OCI-LY7 (cell line): ENCODE results near the gene CIB4. TPM values are rescaled to one million over a fixed set of nuclear protein-coding genes. Genes with fewer than 3 reads are reported as not detected.

Experiments
- BruUV-seq: library from RNA; stranded (reverse); fragments of 400-500 nt; replicated peaks from 2 replicates; lab custom pipeline; 2021; lab: Mats Ljungman, UMichigan
- CTCF ChIA-PET: fragments of 300-600 bp; sonication (Branson Sonifier 250); formaldehyde crosslinking; loops from one replicate; lab custom pipeline; 2022; ENCODE audit warnings: antibody characterized with exemption; ENCODE audit not compliant: unreplicated experiment; lab: Charles Lee
- POLR2A ChIA-PET: fragments of 300-600 bp; sonication (Branson Sonifier 250); formaldehyde crosslinking; loops from one replicate; lab custom pipeline; 2022; ENCODE audit warnings: antibody characterized with exemption; lab: Charles Lee
- DNase-seq: peaks from one replicate; pipeline ENCODE4 v3.0.0-alpha.2; 2015; ENCODE audit warnings: low spot score
- H2AFZ ChIP-seq: fragments of 200-600 bp; sonication (generic), shearing (Covaris generic); 2 replicates; pipeline ENCODE4 v1.6.1; 2014; ENCODE audit warnings: mild to moderate bottlenecking, antibody characterized with exemption, low read length, moderate library complexity
- H3K27ac ChIP-seq: fragments of 200-600 bp; sonication (generic); 2 replicates; pipeline ENCODE4 v1.5.1; 2014; ENCODE audit warnings: mixed run types, low read depth, mild to moderate bottlenecking, moderate library complexity, low read length, inconsistent platforms; ENCODE audit not compliant: poor library complexity, severe bottlenecking
- H3K36me3 ChIP-seq: fragments of 200-600 bp; sonication (generic); 2 replicates; pipeline ENCODE4 v1.6.1; 2014; ENCODE audit warnings: mild to moderate bottlenecking, antibody characterized with exemption, low read length, moderate library complexity, mixed read lengths; ENCODE audit not compliant: insufficient read depth
- H3K4me1 ChIP-seq: fragments of 200-600 bp; sonication (generic); 2 replicates; pipeline ENCODE4 v1.5.1; 2014; ENCODE audit warnings: mild to moderate bottlenecking, low read length; ENCODE audit not compliant: insufficient read depth, poor library complexity, severe bottlenecking
- H3K4me2 ChIP-seq: fragments of 200-600 bp; sonication (generic); 2 replicates; pipeline ENCODE4 v1.6.1; 2014; ENCODE audit warnings: mild to moderate bottlenecking, low read length
- H3K4me3 ChIP-seq: fragments of 200-600 bp; sonication (generic); 2 replicates; pipeline ENCODE4 v1.5.1; 2014; ENCODE audit warnings: mild to moderate bottlenecking, low read depth, low read length; ENCODE audit not compliant: poor library complexity, severe bottlenecking
- H3K79me2 ChIP-seq: fragments of 200-600 bp; sonication (generic); 2 replicates; pipeline ENCODE4 v1.6.1; 2016; ENCODE audit warnings: low read depth, mild to moderate bottlenecking, low read length, moderate library complexity, mixed read lengths; ENCODE audit not compliant: insufficient read depth
- H3K9me2 ChIP-seq: fragments of 200-600 bp; sonication (generic); 2 replicates; pipeline ENCODE4 v1.6.1; 2016; ENCODE audit warnings: mild to moderate bottlenecking, low read length, mixed read lengths; ENCODE audit not compliant: insufficient read depth
- H3K9me3 ChIP-seq: fragments of 200-600 bp; sonication (generic); 2 replicates; pipeline ENCODE4 v1.6.1; 2014; ENCODE audit warnings: mild to moderate bottlenecking, mixed run types, low read length, mixed read lengths
- H4K20me1 ChIP-seq: fragments of 200-600 bp; sonication (generic); 2 replicates; pipeline ENCODE4 v1.6.1; 2014; ENCODE audit warnings: mild to moderate bottlenecking, antibody characterized with exemption, low read length, moderate library complexity, mixed read lengths; ENCODE audit not compliant: insufficient read depth
- EZH2phosphoT487 ChIP-seq: fragments of 200-600 bp; sonication (generic); IDR thresholded peaks from 2 replicates; pipeline ENCODE4 v1.6.1; 2018; ENCODE audit warnings: low read depth, borderline replicate concordance, mild to moderate bottlenecking, mixed run types, antibody characterized with exemption, low read length, moderate library complexity, mixed read lengths
- intact Hi-C: fragments of 100-400 bp; cut with micrococcal nuclease; formaldehyde crosslinking; loops from one replicate; pipeline ENCODE4 v1.10.0; 2022; ENCODE audit not compliant: unreplicated experiment
- total RNA-seq, 2 experiments: library from RNA; depleted of rRNA in 1 of 2; stranded (reverse); fragments of >200 nt in 1 of 2; shearing (Covaris generic) in 1 of 2; gene quantifications; 2 replicates each; pipeline ENCODE4 v1.2.3, GENCODE V29; 2014 to 2022
- TF ChIP-seq, protein P1 (sequence below): fragments of 200-600 bp; sonication (generic); conservative IDR thresholded peaks from 2 replicates; pipeline ENCODE4 v1.5.1; 2014; ENCODE audit warnings: mild to moderate bottlenecking, antibody characterized with exemption, low read length, moderate library complexity, mixed read lengths

Gene CIB4
- total RNA-seq, 2 experiments from 2014 or later = not detected

DNA sequence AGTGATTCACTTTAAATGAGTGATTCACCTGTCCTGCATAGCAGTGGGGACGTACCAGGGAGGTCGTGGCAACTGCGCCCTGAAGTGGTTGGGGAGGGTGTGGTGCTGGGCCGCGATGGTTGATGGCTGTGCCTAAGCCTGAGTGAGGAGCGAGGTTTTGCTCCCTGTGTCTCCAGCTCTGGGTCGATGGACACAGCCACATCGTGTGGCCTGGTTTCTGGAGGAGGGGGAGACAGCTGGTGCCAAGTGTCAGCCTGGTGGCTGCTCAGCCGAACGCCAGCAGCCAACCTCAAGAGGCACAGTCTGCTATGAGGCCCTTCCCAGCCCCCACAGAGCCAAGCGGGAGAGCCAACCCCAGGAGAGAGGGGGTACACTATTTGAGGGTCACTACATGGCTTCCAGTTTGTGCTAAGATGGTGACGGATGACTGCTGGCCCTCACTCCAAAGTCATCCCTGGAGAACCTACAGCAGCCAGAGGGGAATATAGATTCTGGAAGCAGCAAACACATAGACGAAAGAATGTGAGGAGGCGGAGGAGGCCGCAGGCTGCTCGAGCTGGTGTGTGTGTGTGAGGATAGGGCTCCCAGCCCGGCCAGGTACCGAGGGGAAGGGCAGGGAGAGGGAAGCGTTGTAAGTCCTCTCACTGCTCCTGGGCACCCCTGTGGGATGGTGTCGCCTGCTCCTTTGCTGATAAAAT, 104.6 kb downstream of the CIB4 start:
- TF ChIP-seq, protein P1, sequence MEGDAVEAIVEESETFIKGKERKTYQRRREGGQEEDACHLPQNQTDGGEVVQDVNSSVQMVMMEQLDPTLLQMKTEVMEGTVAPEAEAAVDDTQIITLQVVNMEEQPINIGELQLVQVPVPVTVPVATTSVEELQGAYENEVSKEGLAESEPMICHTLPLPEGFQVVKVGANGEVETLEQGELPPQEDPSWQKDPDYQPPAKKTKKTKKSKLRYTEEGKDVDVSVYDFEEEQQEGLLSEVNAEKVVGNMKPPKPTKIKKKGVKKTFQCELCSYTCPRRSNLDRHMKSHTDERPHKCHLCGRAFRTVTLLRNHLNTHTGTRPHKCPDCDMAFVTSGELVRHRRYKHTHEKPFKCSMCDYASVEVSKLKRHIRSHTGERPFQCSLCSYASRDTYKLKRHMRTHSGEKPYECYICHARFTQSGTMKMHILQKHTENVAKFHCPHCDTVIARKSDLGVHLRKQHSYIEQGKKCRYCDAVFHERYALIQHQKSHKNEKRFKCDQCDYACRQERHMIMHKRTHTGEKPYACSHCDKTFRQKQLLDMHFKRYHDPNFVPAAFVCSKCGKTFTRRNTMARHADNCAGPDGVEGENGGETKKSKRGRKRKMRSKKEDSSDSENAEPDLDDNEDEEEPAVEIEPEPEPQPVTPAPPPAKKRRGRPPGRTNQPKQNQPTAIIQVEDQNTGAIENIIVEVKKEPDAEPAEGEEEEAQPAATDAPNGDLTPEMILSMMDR = no peak
- no peak for TF ChIP-seq EZH2phosphoT487
- intact Hi-C loops = no loop called here
- CTCF ChIA-PET = no interaction called here
- Histone ChIP-seq H3K9me2 (no peaks in the 10 kb centered on the region), H3K79me2 (no peaks in the 10 kb centered on the region), H3K4me2 (no peak overlapping the region), H3K9me3 (no peaks in the 10 kb centered on the region), H4K20me1 (no peaks in the 10 kb centered on the region), H3K4me1 (no peaks in the 10 kb centered on the region), H3K36me3 (no peaks in the 10 kb centered on the region), H3K4me3 (no peak overlapping the region), H3K27ac (no peak overlapping the region), H2AFZ (no peak overlapping the region)
- POLR2A ChIA-PET = interaction anchor here (0.5 kb wide), 1 partner anchor 1944 kb away, joined by 3 read pairs; no protein-coding TSS in a partner anchor
- DNase-seq = no peak
- no TSS peak for BruUV-seq

DNA sequence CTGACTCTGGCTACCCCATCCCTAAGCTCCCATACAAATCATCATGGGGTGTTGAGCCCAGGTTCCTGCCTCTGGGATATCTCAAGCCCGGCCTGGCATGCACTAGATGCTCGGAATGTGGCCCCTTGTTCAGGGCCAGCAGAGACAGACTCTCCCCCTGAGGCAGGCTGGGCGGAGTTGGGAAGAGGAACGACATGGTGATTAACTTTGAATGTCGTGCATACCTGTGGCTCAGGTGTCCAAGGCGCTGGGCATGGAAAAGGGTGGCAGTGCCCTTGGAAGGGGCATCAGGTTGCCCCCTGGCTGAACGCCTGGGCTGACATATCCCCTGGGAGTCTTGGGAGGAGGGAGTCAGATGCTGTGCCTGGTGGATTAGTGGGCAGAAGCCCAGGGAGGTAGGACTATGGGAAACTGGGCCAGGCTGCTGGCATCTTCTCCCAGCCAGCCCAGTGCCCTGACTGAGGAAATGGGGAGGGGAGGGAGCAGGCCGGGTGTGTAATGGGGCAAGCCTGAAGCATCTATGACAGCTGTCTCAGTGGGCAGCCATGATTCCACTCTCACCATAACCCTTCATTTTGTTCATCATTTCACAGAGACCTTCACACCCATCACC, 105.4 kb downstream of the CIB4 start:
- POLR2A ChIA-PET = no interaction called here
- intact Hi-C loops = no loop called here
- CTCF ChIA-PET = no interaction called here

More for the DNA sequence above, 105.4 kb downstream of the CIB4 start:
- Histone ChIP-seq H3K27ac (no peak overlapping the region), H3K36me3 (no peaks in the 10 kb centered on the region), H3K9me3 (no peaks in the 10 kb centered on the region), H3K4me3 (no peak overlapping the region), H3K79me2 (no peaks in the 10 kb centered on the region), H4K20me1 (no peaks in the 10 kb centered on the region), H3K9me2 (no peaks in the 10 kb centered on the region), H2AFZ (no peak overlapping the region), H3K4me2 (no peak overlapping the region), H3K4me1 (no peaks in the 10 kb centered on the region)
- BruUV-seq = no TSS peak
- TF ChIP-seq, protein P1 = no peak
- no peak for TF ChIP-seq EZH2phosphoT487
- DNase-seq = no peak
